NCI-H2196 (cell line): ENCODE measurements around the gene SELENOT.
"Not testable (repeated sequence)": the region's sequence is repeated elsewhere in the genome, so short reads cannot be mapped to it uniquely, and the experiment has no call there.

Source experiments
- DNase-seq: peaks from one replicate; lab custom pipeline; 2025; ENCODE audit not compliant: unreplicated experiment; lab: John Stamatoyannopoulos, UW

SELENOT gene

GRCh38 chr3:150607267-150608065 lies 4.3 kb downstream of the SELENOT start:
- no peak for DNase-seq

- no peak for DNase-seq
These were observed 6.9 kb downstream of the SELENOT start for GRCh38 chr3:150609988-150610387.

DNA sequence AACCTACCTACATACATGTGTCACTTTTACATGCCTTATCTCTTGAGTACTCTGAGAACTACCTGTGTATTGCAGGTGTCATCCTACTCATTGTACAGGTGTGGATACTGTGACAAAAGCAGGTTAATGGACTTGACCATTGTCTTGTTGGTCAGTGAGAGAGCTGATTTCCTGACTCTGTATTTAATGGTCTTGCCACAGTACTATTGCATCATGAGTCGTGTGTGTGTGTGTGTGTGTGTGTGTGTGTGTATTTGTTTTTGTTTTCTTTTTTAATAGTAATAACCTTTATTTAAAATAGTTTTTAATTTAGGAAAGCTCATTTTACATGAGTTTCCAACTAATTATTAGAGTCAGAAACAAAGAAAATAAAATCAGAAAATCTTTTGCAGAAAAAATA lies 7.7 kb downstream of the SELENOT start:
- no peak for DNase-seq

DNA sequence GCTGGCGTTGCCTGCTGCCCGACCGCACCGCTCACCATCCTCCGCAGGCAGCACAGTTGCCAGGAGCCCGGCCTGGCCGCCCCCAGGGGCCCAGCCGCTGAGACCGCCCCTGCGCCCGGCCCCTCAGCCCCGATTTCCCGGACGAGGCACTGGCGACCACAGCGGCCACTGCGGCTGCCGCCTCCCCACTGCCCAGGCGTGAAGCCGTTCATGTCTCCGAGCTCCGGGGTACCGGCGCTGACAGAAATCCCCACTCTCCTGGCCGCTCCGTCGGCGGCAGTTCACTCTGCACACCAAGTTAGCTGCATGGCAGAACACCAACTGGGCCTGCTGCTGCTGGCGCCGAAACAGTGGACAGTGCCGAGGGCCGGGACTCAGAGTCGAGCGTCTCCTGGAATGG lies 8.5 kb downstream of the SELENOT start:
- DNase-seq = no peak

DNA sequence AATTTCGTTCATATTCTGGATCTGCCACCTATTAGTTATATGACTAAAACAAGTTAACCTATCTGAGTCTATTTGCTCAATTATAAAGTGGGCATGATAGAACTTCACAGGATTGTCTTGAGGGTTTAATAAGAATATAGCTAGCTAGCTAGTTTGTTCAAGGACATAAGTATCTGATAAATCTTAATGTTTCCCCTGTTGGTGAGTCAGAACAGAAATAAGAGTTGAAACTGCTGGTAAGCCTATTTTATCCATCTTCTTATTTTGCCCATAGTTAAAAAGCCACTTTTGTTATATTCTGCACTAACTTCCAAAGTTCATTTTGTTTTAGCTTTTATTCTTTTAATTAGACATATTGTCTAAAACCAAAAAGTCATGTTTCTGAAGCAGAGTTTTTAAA lies 9.4 kb downstream of the SELENOT start:
- no peak for DNase-seq

DNA sequence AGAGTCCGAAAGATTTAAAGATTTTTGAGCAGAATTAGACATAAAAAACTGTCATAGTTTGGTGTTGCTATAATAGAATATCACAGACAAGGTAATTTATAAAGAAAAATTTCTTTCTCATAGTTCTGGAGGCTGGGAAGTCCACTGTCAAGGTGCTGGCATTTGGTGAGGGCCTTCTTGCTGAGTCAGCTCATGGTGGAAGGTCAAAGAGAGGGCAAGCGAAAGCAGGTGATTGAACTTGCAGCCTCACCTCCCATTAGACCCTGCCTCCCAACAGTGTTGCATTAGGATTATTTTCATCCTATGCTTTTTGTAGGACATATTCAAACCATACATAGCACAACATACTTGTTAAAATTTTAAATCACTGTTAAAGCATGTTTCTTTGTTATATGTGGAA lies 9.9 kb downstream of the SELENOT start:
- no peak for DNase-seq

DNA sequence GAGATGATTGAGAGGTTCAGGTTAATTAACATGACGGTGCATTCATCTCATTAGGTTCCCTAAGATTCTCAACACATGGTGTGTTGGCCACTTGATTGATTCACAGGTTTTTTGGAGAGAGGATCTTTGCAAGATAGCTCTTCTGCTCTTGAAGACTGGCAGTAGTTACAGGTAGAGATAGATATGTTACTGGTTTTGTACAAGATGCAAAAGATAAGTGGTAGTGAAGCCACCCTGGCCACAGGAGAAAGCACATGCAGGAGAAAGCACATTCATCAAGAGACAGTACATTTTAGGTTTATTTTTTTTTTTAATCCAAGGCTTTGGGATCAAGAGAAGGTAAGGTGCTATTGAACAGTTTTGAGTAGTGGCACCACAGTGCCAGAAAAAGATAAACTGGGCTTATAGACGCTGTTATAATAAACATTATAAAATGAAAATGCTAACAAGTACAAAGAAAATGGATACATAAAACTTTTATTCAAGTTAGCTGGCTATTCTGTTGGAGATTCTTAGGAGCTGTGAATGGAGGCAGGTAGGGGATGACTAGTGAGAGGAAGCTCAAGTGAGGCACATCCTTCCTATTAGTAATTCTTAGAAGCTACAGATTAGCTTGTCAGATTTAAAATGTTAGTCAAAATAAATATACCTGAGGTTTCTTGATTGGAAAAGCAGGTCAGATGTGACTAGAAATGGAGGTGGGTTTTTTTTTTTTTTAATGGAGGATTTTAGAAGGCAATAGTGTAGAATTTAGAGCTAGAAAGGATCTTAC lies 10.8 kb downstream of the SELENOT start:
- no peak for DNase-seq

- no peak for DNase-seq
These were observed 17.0 kb downstream of the SELENOT start for GRCh38 chr3:150620002-150620689.

GRCh38 chr3:150622955-150623354 lies 19.8 kb downstream of the SELENOT start:
- not testable (repeated sequence) for DNase-seq

DNA sequence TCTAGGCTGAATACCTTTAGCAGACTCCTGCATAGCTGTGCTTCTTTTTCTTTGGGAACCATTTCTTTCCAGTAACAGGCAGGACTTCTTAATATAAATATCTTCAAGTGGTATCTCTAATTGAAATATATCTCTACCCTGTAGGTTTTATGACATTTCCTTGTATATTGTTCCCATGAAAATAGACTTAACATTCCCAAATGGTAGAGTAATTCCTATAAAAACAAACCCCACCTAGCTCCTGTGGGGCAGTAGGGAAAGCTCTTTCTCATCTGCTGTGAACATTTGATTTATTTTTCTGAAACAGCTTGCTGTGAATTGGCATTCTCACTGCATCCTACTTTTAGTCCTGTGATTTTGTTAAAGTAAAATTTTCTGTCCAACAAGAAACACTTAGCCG lies 20.8 kb downstream of the SELENOT start:
- no peak for DNase-seq

GRCh38 chr3:150626148-150626930 lies 23.2 kb downstream of the SELENOT start:
- DNase-seq = no peak

DNA sequence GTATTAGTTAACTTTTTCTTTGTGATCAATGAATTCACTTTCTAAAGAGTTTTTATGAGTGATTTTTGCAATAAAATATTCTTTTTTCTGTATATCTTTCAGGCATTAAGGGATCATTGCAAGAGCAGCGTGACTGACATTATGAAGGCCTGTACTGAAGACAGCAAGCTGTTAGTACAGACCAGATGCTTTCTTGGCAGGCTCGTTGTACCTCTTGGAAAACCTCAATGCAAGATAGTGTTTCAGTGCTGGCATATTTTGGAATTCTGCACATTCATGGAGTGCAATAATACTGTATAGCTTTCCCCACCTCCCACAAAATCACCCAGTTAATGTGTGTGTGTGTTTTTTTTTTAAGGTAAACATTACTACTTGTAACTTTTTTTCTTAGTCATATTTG lies 24.4 kb downstream of the SELENOT start:
- DNase-seq = no peak

- no peak for DNase-seq
These were observed 28.5 kb downstream of the SELENOT start for GRCh38 chr3:150631515-150632221.

GRCh38 chr3:150635076-150635475 lies 32.0 kb downstream of the SELENOT start:
- DNase-seq = no peak

GRCh38 chr3:150635526-150635925 lies 32.4 kb downstream of the SELENOT start:
- no peak for DNase-seq

DNA sequence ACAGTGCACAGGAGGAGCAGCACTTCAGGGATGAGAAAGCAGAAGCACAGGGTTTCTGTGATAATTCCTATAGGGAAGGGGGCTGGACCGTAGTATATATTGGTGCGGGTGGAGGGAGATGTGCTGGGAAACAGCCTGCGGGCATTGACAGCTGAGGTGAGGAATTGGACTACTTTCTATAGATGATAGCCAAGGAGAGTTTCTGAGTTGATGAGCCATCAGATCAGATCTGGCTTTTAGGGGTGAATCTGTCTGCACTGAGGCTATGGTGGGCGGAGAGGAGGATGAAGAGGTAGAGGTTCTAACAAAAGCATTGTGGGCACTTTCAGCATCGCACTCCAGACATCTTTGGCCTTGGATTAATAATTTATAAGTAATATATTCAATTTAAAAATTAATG lies 33.1 kb downstream of the SELENOT start:
- DNase-seq = no peak

- no peak for DNase-seq
These were observed 36.1 kb downstream of the SELENOT start for GRCh38 chr3:150639262-150639661.

- no peak for DNase-seq
These were observed 37.1 kb downstream of the SELENOT start for GRCh38 chr3:150640256-150640655.

GRCh38 chr3:150653110-150653561 lies 50.0 kb downstream of the SELENOT start:
- DNase-seq = no peak

DNA sequence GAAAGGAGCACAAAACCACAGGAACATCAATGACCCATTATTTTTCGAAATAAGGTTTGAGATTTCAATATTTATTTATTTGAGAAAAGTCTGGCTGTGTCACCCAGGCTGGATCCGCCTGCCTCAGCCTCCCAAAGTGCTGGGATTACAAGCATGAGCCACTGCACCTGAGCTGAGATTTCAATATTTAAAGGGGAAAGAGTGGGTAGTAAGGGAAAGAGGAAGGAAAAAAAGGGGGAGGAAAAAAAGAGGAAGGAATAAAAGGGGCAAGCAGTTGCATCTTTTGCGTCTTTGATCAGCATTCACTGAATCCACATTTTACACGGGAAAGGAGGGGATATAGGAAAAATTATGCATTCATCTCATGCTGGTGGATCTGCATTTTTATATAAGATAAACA lies 53.2 kb downstream of the SELENOT start:
- DNase-seq = no peak
